ENCODE data around the gene RASGRF2.
"Not testable (repeated sequence)": the region's sequence is repeated elsewhere in the genome, so short reads cannot be mapped to it uniquely, and the experiment has no call there.

RASGRF2 gene

GRCh38 chr5:81241001-81241400 is 280.8 kb downstream of the RASGRF2 start:
- no peak for DNase-seq (ENCODE audit: low spot score)

- no peak for DNase-seq (ENCODE audit: low spot score)
Observed at GRCh38 chr5:81241961-81242648, 281.9 kb downstream of the RASGRF2 start.

GRCh38 chr5:81242906-81243436 is 282.8 kb downstream of the RASGRF2 start:
- no peak for DNase-seq (ENCODE audit: low spot score)

GRCh38 chr5:81244451-81244850 is 284.3 kb downstream of the RASGRF2 start:
- no peak for DNase-seq (ENCODE audit: low spot score)

GRCh38 chr5:81245871-81246235 is 285.7 kb downstream of the RASGRF2 start:
- no peak for DNase-seq (ENCODE audit: low spot score)

- DNase-seq (ENCODE audit: low spot score) = no peak
Observed at GRCh38 chr5:81246697-81247096, 286.5 kb downstream of the RASGRF2 start.

- DNase-seq (ENCODE audit: low spot score) = no peak
Observed at GRCh38 chr5:81247441-81247972, 287.3 kb downstream of the RASGRF2 start.

- no peak for DNase-seq (ENCODE audit: low spot score)
Observed at GRCh38 chr5:81249240-81249639, 289.1 kb downstream of the RASGRF2 start.

GRCh38 chr5:81250004-81250403 is 289.8 kb downstream of the RASGRF2 start:
- DNase-seq (ENCODE audit: low spot score) = no peak

GRCh38 chr5:81251922-81252321 is 291.8 kb downstream of the RASGRF2 start:
- no peak for DNase-seq (ENCODE audit: low spot score)

- DNase-seq (ENCODE audit: low spot score) = no peak
Observed at GRCh38 chr5:81252904-81253303, 292.7 kb downstream of the RASGRF2 start.

GRCh38 chr5:81253875-81254274 is 293.7 kb downstream of the RASGRF2 start:
- no peak for DNase-seq (ENCODE audit: low spot score)

GRCh38 chr5:81254886-81255559 is 294.9 kb downstream of the RASGRF2 start:
- DNase-seq (ENCODE audit: low spot score) = no peak

- DNase-seq (ENCODE audit: low spot score) = no peak
Observed at GRCh38 chr5:81256766-81257165, 296.6 kb downstream of the RASGRF2 start.

GRCh38 chr5:81262796-81263195 is 302.6 kb downstream of the RASGRF2 start:
- DNase-seq (ENCODE audit: low spot score) = not testable (repeated sequence)

- no peak for DNase-seq (ENCODE audit: low spot score)
Observed at GRCh38 chr5:81265101-81265500, 304.9 kb downstream of the RASGRF2 start.

GRCh38 chr5:81268521-81269196 is 308.5 kb downstream of the RASGRF2 start:
- DNase-seq (ENCODE audit: low spot score) = no peak

GRCh38 chr5:81269751-81270393 is 309.7 kb downstream of the RASGRF2 start:
- DNase-seq (ENCODE audit: low spot score) = peak; percentile 61

- DNase-seq (ENCODE audit: low spot score) = peak; percentile 56
Observed at GRCh38 chr5:81270394-81271027, 310.3 kb downstream of the RASGRF2 start.
